Effector CD8-positive, alpha-beta T cell (primary cell): ENCODE results near the gene RFNG.

Experiments used
- DNase-seq: peaks from one replicate; lab custom pipeline; 2025; lab: John Stamatoyannopoulos, UW

The RFNG gene

GRCh38 chr17:82077617-82078358, 26.2 kb upstream of the RFNG start:
- DNase-seq, result no peak

GRCh38 chr17:82076785-82077591, 25.4 kb upstream of the RFNG start:
- no peak for DNase-seq

DNA sequence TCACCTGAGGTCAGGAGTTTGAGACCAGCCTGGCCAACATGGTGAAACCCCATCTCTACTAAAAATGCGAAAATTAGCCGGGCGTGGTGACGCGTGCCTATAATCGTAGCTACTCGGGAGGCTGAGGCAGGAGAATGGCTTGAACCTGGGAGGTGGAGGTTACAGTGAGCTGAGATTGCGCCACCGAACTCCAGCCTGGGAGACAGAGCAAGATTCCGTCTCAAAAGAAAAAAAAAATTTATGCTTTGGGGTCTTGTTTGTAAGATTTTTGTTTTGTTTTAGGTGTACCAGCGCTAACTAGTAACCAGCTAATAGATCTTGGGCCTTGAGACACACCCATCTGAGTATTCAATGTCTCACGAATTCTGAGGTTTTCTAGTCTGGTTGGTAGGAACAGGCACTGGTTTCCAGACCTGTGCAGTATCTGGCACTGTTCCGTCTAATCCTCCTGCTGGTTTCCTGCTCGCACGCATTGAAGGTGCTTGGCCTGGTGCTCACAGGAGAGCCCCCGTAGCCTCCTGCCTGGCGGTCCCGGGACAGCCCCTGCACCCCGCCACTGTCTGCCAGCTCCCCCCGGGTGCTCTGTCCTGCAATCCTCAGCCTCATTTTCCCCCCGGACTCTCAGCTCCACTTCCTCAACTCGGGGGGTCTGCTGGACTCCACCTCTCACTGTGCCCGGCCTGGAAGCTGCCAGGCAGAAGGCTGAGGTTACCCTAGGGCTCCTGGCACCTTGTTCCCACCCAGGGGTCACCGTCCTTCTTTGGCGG, 24.6 kb upstream of the RFNG start:
- no peak for DNase-seq

DNA sequence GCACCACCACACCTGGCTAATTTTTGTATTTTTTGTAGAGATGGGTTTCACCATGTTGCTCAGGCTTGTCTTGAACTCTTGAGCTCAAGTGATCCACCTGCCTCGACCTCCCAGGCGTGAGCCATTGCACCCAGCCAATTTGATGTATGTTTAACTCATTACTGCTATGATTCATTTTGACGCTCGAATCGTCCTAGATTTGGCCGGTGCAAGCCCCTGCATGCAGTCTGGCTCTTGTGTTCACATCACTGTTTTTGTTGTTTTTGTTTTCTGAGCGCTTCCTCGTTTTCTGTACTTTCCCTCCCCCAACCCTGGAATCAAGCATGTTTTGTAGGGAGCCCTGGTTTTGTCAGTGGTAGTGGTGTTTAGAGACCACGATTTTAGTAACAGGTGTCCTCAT, 21.8 kb upstream of the RFNG start:
- DNase-seq, result no peak

- no peak for DNase-seq
Observed at GRCh38 chr17:82072827-82073226, 21.2 kb upstream of the RFNG start.

GRCh38 chr17:82070611-82071010, 19.0 kb upstream of the RFNG start:
- DNase-seq, result no peak

DNA sequence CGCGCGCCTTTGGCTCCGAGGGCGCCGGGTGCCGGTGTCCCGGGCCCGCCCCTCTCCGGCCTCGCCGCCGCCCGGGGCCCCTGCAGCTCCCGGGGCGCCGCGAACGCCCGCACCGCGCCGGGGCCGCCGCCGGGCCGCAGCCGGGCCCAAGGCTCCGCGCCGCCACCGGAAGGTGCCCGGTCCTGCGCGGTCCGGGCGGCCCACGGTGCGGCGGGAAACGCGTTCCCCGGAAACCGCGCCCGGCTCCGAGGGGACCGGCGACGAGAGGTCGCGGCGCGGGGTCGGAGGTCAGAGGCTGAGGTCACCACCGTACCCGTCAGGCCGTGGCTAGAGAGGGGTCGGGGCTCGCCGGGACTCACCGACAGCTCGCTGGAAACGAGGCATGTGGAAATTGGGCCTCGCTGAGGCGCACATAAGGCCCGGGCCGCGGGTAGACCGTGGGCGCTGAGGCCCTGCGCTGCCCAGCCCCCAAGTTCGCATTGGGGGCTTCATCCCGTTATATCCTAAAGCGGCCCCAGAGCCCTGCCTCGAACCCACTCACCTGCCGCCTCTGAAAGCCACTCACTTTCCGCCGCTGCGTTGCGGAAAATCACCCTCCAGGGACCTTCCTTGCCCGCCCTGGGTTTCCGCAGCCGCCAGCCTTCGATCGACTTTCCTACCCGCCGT, 14.2 kb upstream of the RFNG start, which contains the start of gene DUS1L:
Gene DUS1L, minus strand, starts transcription at position 167 of the 666 bp plus-strand sequence. CDS start 745 bp downstream, outside the sequence.
- peak; percentile 40 for DNase-seq

- DNase-seq, result no peak
Observed at GRCh38 chr17:82065193-82065637, 13.6 kb upstream of the RFNG start.

- DNase-seq, result no peak
Observed at GRCh38 chr17:82064433-82065192, 13.0 kb upstream of the RFNG start.

GRCh38 chr17:82063424-82064415, 12.1 kb upstream of the RFNG start:
- DNase-seq, result no peak

GRCh38 chr17:82062984-82063368, 11.4 kb upstream of the RFNG start:
- DNase-seq, result no peak

DNA sequence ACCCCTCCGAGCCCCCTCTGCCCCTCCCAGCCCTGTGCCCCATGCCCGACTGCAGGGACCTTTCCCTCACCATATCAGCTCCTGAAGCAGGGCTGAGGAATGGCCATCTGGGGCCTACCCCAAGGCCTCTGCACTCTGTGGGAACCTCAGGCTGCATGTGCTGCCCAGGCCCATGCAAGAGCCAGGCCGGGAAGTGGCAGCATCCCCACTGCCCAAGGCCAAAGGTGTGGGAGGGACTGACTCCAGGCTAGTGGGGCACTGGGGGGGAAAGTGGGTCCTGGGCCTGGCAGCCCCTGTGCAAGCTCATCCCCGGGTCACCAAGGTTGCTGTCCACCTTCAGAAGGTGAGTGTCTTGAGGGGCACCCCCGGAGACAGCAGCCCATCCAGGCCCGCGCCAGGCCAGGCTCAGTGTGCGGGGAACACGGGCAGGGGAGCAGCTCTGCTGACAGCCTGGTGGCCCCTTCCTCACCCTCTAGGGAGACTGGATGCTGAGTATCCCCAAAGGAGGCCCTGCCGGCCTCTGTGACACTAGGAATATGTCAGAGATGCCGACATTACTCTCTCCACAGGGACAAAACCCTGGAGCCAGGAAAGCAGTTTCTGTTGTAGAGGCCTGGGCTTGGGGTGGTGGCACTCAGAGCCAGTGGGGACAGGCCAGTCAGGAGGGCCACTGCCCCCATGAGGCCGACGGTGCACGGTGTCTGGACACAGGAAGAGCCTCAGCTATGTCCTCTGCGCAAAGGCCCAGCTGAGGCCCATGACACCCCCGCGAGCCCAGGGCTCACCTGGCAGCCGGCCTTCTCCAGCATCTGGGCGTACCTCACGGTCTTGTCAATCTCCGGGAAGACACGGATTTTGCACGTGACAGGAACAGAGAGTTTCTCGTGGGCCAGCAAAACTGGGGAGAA, 10.7 kb upstream of the RFNG start:
- no peak for DNase-seq

DNA sequence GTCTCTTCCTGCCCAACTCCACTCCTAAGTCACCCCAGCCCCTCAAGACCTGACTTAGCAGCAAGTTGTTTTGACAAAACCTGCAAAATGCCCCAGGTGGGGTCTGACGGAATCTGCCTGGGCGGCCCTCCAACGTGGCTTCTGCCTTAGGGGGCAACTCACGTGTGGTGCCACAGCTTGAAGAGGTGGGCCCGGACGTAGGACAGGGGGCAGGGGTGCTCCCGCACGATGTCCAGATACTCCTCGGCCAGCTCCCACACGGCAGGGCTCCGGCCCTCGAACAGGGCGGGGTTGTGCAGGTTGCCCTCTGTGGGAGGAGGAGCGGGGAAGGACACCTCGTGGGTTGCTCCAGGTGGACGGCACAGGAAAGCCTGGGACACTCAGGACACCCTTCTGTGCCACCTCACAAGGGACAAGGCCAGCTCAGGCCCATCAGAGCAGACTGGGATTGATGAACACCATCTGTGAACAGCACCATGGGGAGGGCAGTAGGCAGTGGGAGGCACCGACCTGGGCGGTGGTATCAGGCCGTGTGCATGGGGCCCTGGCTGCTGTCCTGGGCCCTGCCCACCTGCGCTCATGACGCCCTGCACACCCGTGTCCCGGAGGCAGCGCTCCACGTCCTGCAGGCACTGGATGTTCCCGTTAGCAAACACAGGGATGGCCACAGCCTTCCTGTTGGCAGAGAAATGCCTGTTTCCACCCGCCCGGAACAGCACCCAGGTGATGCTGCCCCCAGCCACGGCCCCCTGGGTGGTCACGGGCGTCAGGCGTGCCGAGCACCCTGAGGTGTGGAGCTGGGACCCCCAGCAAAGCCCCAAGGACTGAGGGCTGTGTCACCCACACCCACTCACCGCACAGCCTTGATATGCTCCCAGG, 9.7 kb upstream of the RFNG start:
- no peak for DNase-seq

- no peak for DNase-seq
Observed at GRCh38 chr17:82060614-82061013, 9.0 kb upstream of the RFNG start.

GRCh38 chr17:82060001-82060380, 8.4 kb upstream of the RFNG start:
- DNase-seq, result no peak

- DNase-seq, result no peak
Observed at GRCh38 chr17:82059272-82060000, 7.8 kb upstream of the RFNG start.

GRCh38 chr17:82058855-82059249, 7.2 kb upstream of the RFNG start:
- DNase-seq, result no peak
